ENCODE results near the gene CCT7.
"Not testable (repeated sequence)": the region's sequence is repeated elsewhere in the genome, so short reads cannot be mapped to it uniquely, and the experiment has no call there.

The CCT7 gene

DNA sequence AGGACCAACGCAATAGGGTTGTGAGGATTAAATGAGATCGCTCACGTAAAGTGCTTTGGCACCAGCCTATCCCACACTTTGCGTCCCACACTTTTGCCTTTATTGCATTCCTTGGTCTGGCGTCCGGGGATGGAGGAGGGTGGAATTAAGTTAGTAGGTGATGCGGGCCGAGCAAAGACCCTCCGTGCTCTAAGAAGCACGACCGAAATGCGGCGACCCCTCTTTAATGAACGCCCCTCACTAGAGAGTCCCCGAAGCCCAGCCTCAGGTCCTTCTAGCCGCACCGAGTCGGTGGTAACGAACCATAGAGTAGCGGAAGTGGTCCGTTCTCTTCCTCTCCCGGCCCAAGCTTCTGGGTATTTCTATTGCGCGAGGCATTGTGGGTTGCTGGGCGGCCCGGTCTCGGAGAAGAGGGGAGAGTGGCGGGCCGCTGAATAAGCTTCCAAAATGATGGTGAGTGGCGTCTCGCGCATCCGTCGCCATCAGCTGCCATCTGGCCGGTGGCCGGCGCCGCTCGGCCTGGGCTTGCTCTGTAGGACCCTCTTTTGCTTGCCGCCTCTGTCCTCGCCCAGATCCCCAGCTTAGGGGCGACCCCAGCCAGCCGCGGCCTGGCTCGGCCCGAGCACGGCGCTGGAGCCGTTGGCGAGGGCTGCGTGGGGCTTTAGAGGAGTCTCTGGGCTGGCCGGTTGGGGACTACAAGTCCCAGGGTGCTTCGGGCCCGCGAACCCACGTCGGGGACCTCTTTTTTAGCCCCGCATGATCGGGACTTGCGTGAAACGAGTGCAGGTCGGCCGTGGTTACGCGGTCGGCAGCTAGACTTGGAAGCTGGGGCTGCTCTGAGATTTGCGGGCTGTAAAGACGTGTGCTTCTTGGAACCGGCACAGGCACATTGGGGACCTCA, at the start of gene CCT7:
TSS of gene CCT7 (plus strand) at position 377 of the 901 bp plus-strand sequence. CDS start at position 448, 71 bp downstream.
- DNase-seq, result peak; percentile 75

DNA sequence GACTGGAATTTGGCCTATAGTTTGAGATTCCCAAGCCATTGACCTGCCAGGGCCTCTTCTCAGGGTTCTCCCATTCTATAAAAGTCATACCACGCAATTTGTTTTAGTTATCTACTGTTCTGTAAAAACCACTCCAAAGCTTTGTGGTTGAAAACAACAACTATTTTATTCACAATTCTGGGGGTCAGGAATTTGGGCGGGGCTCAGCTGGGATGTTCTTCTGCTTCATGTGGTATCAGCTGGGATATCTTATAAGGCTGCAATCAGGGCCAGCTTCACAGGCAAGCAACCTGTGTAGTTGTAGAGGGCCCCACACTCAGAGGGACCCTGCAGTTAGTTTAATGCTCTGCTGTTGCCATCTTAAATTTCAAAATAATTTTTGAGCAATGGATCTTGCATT, 48.1 kb upstream of the CCT7 start:
- DNase-seq, result no peak

GRCh38 chr2:73187549-73187948, 46.6 kb upstream of the CCT7 start:
- DNase-seq, result no peak

DNA sequence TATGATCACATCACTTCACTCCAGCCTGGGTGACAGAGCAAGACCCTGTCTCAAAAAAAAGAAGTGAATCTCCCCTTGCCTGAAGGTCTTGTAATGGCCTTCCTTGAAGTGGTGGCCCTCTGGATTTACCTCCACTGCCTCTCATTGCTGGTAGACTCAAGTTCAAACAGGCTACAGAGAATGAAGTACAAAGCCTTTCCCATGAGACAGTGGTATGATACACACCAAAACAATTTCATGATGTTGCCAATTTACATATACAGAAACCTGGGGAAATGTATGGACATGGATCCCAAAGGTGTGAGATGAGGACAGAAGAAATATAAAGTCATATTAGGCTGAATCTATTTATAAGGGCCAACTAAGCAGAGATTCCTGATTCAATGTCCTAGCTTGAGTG, 36.5 kb upstream of the CCT7 start:
- no peak for DNase-seq

GRCh38 chr2:73200281-73200680, 33.8 kb upstream of the CCT7 start:
- DNase-seq, result not testable (repeated sequence)

GRCh38 chr2:73202156-73203054, 31.7 kb upstream of the CCT7 start, which contains the start of gene NOTO:
TSS of gene NOTO (plus strand) at chr2:73202574. CDS start at chr2:73202667, 93 bp downstream.
- DNase-seq, result no peak

DNA sequence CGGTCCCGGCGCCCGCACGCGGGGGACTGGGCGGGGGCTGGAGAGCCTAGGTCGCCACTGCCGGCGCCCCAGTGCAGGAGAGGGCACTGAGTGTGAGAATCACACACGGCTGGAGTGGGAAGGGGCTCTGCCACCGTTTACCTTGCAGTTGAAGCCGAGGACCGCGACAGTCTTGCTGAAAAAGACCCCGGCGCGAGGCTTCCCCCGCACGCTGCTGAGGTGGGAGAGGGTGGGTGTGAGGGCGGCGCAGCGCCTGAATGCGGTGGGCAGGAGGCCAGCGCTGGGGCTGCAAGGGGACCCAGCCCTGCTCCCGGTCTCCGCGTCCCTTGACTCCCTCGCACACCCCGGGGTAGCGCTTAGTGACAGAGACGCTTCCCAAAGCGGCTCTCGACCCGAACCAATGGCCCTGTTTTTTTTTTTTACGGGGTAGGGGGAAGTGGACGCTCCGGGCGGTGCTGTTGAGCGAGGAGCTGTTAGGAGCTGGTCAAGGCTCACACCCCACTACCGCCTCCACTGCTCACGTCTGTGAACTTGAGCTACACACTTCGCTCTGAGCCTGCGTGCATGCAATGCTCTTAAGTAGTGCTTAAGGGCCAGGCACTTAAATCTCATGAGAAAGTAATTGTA, 30.9 kb upstream of the CCT7 start:
- no peak for DNase-seq

DNA sequence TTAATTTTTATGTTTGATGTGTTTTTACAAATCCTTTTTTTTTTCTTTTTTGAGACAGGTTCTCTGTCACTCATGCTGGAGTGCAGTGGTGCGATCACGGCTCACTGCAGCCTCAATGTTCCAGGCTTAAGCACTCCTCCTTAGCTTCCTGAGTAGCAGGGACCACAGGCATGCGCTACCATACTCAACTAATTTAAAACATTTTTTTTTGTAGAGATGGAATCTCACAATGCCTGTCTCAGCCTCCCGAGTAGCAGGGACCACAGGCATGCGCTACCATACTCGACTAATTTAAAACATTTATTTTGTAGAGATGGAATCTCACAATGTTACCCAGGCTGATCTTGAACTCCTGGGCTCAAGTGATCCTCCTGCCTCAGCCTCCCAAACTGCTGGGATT, 28.5 kb upstream of the CCT7 start:
- no peak for DNase-seq

GRCh38 chr2:73208258-73208657, 25.9 kb upstream of the CCT7 start:
- DNase-seq, result no peak

DNA sequence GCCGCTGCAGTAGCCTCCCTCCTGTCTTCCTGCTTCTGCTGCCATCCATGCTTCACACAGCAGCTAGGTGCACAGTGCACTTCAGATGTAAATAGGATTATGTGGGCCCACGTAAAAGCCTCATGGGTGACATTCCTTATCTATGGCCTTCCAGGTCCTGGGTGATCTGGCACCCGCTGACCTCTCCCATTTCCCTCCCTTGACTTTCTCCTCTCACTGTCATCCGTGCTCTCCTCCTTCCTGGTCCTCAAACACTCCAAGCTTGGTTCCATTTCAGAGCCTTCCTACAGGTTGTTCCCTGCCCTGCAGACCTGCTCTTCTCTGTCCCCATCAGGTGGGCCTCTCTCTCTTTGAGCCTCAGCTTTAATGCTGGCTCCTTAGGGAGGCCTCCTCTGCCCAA, 24.1 kb upstream of the CCT7 start:
- DNase-seq, result no peak

DNA sequence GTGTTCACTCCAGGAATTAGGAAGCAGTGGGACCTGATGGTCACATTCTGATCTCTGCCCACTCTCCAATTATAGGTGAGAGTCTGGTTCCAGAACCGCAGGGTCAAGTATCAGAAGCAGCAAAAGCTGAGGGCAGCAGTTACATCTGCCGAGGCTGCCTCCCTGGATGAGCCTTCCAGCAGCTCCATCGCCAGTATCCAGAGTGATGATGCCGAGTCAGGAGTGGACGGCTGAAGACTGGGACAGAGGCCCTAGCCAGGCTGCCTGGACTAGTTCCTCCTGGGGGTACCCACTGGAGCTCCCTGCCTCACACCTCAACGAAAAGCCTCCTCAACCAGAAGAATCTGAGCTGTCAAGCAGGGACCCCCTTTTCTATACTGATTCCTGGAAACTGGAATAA, 23.4 kb upstream of the CCT7 start:
- DNase-seq, result no peak

DNA sequence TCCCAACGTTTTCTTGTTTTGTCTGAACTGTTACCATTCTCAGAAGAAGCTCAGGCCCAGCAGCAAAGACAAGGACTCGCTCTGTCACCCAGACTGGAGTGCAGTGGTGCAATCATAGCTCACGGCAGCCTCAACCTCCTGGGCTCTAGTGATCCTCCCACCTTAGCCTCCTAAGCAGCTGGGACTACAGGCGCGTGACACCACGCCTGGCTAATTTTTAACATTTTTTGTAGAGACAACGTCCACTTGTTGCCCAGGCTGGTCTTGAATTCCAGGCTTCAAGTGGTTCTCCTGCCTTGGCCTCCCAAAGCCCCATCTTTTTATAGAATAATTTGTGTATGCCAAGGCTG, 22.0 kb upstream of the CCT7 start:
- no peak for DNase-seq

- peak; percentile 81 for DNase-seq
Observed at GRCh38 chr2:73212448-73213176, 21.5 kb upstream of the CCT7 start.

GRCh38 chr2:73214120-73215035, 19.7 kb upstream of the CCT7 start, which contains the start of gene SMYD5:
TSS of gene SMYD5 (plus strand) at chr2:73214245. CDS start at chr2:73214267, 22 bp downstream.
- DNase-seq, result peak; percentile 77

- DNase-seq, result no peak
Observed at GRCh38 chr2:73215254-73215653, 18.9 kb upstream of the CCT7 start.

DNA sequence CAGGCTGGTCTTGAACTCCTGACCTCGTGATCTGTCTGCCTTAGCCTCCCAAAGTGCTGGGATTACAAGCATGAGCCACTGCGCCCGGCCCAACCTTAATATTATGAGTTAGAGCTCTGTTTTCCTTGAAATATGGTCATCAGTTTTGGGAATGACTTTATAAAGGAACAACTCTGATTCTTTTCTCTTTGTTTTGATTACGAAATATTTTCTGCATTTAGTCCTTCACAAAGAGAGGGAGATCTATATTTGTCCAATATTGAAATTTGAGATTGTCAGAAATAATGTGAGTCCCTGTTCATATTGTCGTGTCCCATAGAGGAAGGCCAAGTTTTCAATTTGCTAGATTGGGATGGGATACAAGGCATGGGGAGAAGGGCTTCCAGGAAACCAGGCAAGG, 16.9 kb upstream of the CCT7 start:
- DNase-seq, result no peak

- DNase-seq, result no peak
Observed at GRCh38 chr2:73217826-73218225, 16.3 kb upstream of the CCT7 start.

DNA sequence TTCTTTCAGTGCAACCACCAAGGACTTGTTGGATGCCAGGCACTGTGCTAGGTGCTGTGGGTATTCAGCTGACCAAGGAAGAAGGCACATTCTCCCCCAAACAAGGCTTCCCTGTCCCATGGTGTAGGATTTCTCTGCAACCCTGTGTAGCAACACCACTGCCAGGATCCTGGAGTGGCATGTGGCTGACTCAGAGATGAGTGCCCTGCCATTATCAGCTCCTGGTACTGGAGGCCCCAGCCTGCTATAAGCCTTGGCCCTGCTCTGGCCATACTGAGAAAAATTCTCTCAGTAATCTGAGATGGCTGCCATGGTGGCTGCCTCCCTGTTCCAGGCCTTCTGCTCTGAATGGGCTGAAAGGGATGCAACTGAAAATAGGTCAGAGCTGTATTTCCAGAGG, 15.8 kb upstream of the CCT7 start:
- DNase-seq, result no peak

DNA sequence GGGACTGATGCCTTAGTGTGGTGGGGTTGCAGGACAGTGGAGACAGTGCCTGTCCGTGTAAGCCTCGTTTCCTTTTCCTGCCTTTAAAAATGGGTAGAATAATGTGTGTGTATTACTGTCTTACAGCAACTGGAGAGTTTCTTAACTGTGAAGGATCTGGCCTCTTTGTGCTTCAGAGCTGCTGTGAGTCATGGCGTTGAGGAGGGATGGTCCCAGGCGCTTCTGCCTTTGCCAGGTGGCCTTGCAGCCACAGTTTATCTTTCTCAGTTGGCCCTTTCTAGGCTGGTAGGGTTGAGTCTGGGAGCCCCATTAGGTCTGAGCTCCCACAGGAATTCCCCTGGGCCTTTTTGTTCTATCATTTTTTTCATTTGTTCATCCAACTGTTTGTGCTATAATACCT, 10.3 kb upstream of the CCT7 start:
- DNase-seq, result no peak

GRCh38 chr2:73225513-73226360, 8.4 kb upstream of the CCT7 start:
- DNase-seq, result no peak
